GM12878 (cell line): Measurements from ENCODE around the gene DET1. TPM values are rescaled to one million over a fixed set of nuclear protein-coding genes. Genes with fewer than 3 reads are reported as not detected.
"Not testable (repeated sequence)": the region's sequence is repeated elsewhere in the genome, so short reads cannot be mapped to it uniquely, and the experiment has no call there.

Experiments used
- ATAC-seq: fragments of 200-7000 bp; cut with Tn5 transposase; 3 replicates; pipeline ENCODE4 v1.9.1; 2020; ENCODE audit warnings: mild to moderate bottlenecking, moderate library complexity
- BruUV-seq: library from RNA; stranded (reverse); fragments of 400-500 nt; replicated peaks from 2 replicates; lab custom pipeline; 2021; lab: Mats Ljungman, UMichigan
- CTCF ChIA-PET: fragments of 300-600 bp; sonication (Branson Sonifier 250); formaldehyde crosslinking; extraction: SDS; loops from one replicate; lab custom pipeline; 2021; ENCODE audit warnings: inconsistent platforms; lab: Yijun Ruan, JAX
- POLR2A ChIA-PET: fragments of 350-600 bp; formaldehyde crosslinking; extraction: SDS; loops from one replicate; lab custom pipeline; 2021; ENCODE audit warnings: inconsistent platforms; lab: Charles Lee
- RAD21 ChIA-PET: fragments of 300-600 bp; sonication (Branson Sonifier 250); formaldehyde crosslinking; loops from one replicate; lab custom pipeline; 2023; ENCODE audit warnings: antibody characterized with exemption; ENCODE audit not compliant: unreplicated experiment; lab: Charles Lee
- SMC1A ChIA-PET: fragments of 300-600 bp; sonication (Branson Sonifier 250); formaldehyde crosslinking; loops from one replicate; lab custom pipeline; 2023; ENCODE audit not compliant: unreplicated experiment, uncharacterized antibody; lab: Charles Lee
- DNase-seq: peaks from one replicate; pipeline ENCODE4 v3.0.0-alpha.2; 2011; ENCODE audit warnings: low read depth, low spot score
- FAIRE-seq: peaks from 3 replicates; lab custom pipeline; 2011; peaks lifted over from hg19 to GRCh38; lab: Jason Lieb, UNC
- H2AFZ ChIP-seq: 2 replicates; pipeline ENCODE4 v1.6.0; 2011; ENCODE audit warnings: low read depth, low read length, control low read depth; ENCODE audit not compliant: control insufficient read depth
- H3K27ac ChIP-seq: 2 replicates; pipeline ENCODE4 v1.5.1; 2011; ENCODE audit warnings: control low read depth; ENCODE audit not compliant: control insufficient read depth, insufficient read depth
- H3K27me3 ChIP-seq, 2 experiments: replicated peaks in 1 of 2; 2 replicates each; pipeline versions ENCODE4 v1.6.0 to v1.6.1; 2011; ENCODE audit warnings: low read length in 1 of 2; ENCODE audit not compliant: control insufficient read depth in 2 of 2, insufficient read depth in 2 of 2
- H3K36me3 ChIP-seq, 2 experiments: 2 replicates each; pipeline ENCODE4 v1.5.1; 2011; ENCODE audit warnings: low read length in 1 of 2; ENCODE audit not compliant: control insufficient read depth in 2 of 2, insufficient read depth in 2 of 2
- H3K4me1 ChIP-seq: 2 replicates; pipeline ENCODE4 v1.6.1; 2011; ENCODE audit warnings: mild to moderate bottlenecking, low read length, moderate library complexity, mixed read lengths; ENCODE audit not compliant: control insufficient read depth, insufficient read depth
- H3K4me2 ChIP-seq: 2 replicates; pipeline ENCODE4 v1.6.0; 2011; ENCODE audit warnings: control low read depth; ENCODE audit not compliant: control insufficient read depth, insufficient read depth
- H3K4me3 ChIP-seq: fragments of 200-600 bp; sonication (generic); 2 replicates; pipeline ENCODE4 v1.5.1; 2016
- H3K79me2 ChIP-seq: 2 replicates; pipeline ENCODE4 v1.6.0; 2011; ENCODE audit warnings: low read length; ENCODE audit not compliant: control insufficient read depth, insufficient read depth
- H3K9ac ChIP-seq: 2 replicates; pipeline ENCODE4 v1.8.0; 2011; ENCODE audit warnings: low read length, control low read depth, mixed read lengths; ENCODE audit not compliant: control insufficient read depth, insufficient read depth
- H3K9me3 ChIP-seq: replicated peaks from 3 replicates; pipeline ENCODE4 v1.5.1; 2011; ENCODE audit warnings: mild to moderate bottlenecking, low read length; ENCODE audit not compliant: control insufficient read depth, insufficient read depth
- H4K20me1 ChIP-seq: 2 replicates; pipeline ENCODE4 v1.6.0; 2011; ENCODE audit not compliant: control insufficient read depth, insufficient read depth
- CBX5 ChIP-seq: sonication (generic); IDR thresholded peaks from 2 replicates; pipeline ENCODE4 v1.6.1; 2016; ENCODE audit warnings: low read depth, moderate library complexity, mild to moderate bottlenecking, inconsistent platforms
- IKZF1 ChIP-seq: fragments of 450-650 bp; conservative IDR thresholded peaks from 2 replicates; pipeline ENCODE4 v1.6.1; 2017; ENCODE audit warnings: antibody characterized with exemption, mild to moderate bottlenecking
- RBBP5 ChIP-seq: fragments of 200-600 bp; sonication (generic); conservative IDR thresholded peaks from 2 replicates; pipeline ENCODE4 v1.6.1; 2016
- RELA ChIP-seq: fragments of 450-650 bp; IDR thresholded peaks from 2 replicates; pipeline ENCODE4 v1.8.0; 2014; ENCODE audit warnings: borderline replicate concordance; ENCODE audit not compliant: partially characterized antibody
- SIN3A ChIP-seq: IDR thresholded peaks from 2 replicates; pipeline ENCODE4 v1.6.1; 2012; ENCODE audit warnings: low read depth, low read length, improper control_type of control experiment
- SMC3 ChIP-seq: IDR thresholded peaks from 2 replicates; pipeline ENCODE4 v1.6.1; 2011; ENCODE audit warnings: low read length, improper control_type of control experiment, borderline replicate concordance
- WGBS: methylation state at CpG from one replicate; pipeline ENCODE4 v1.1.6; 2016; ENCODE audit warnings: low lambda C conversion rate; ENCODE audit not compliant: insufficient replicate concordance, insufficient coverage; ENCODE audit errors: missing lambda C conversion rate; 5-methylcytosine and 5-hydroxymethylcytosine counted together
- in situ Hi-C: fragments of 300-500 bp; cut with MboI; formaldehyde crosslinking; loops from 9 replicates; pipeline ENCODE4 v1.14.3; 2018; ENCODE audit warnings: mixed read lengths
- intact Hi-C: fragments of 100-400 bp; cut with micrococcal nuclease; formaldehyde crosslinking; loops from one replicate; pipeline ENCODE4 v1.14.2; 2022; ENCODE audit not compliant: unreplicated experiment
- polyA plus RNA-seq, 11 experiments: library from polyadenylated mRNA; depleted of rRNA in 4 of 11; unstranded in 6 of 11; stranded (reverse) in 5 of 11; fragments of >200 nt; fragmentation: Nextera tagmentation in 4 of 11; fragmentation: Illumina TruSeq in 1 of 11; extraction: Ambion mirVana in 4 of 11; extraction: Trizol in 1 of 11; gene quantifications; 1 replicate in 1 of 11; 2 replicates in 10 of 11; pipeline versions ENCODE4 v1.2.1 to v1.2.3, GENCODE V29; 2011 to 2016; ENCODE audit warnings: inconsistent platforms in 2 of 11, missing spikeins in 2 of 11, low read depth in 1 of 11
- total RNA-seq, 4 experiments: library from RNA; depleted of rRNA in 3 of 4; stranded (reverse); fragments of >200 nt in 3 of 4; fragmentation: Illumina TruSeq in 1 of 4; extraction: Trizol in 1 of 4; gene quantifications; 2 replicates each; pipeline versions ENCODE4 v1.2.1 to v1.2.3, GENCODE V29; 2013 to 2021
- TF ChIP-seq, protein P1 (sequence below): fragments of 450-650 bp; IDR thresholded peaks from 2 replicates; pipeline ENCODE4 v1.6.1; 2018; ENCODE audit warnings: mild to moderate bottlenecking, low read depth, moderate library complexity; ENCODE audit not compliant: partially characterized antibody
- TF ChIP-seq, protein P2 (sequence below): fragments of 450-650 bp; IDR thresholded peaks from 2 replicates; pipeline ENCODE4 v1.6.1; 2016; ENCODE audit warnings: mild to moderate bottlenecking
- TF ChIP-seq, protein P3 (sequence below): IDR thresholded peaks from 2 replicates; pipeline ENCODE4 v1.6.1; 2011; ENCODE audit warnings: borderline replicate concordance, low read depth, mild to moderate bottlenecking, moderate library complexity, mixed read lengths, low read length; ENCODE audit not compliant: insufficient read depth; ENCODE audit errors: extremely low read length
- TF ChIP-seq, protein P4 (sequence below): fragments of 450-650 bp; IDR thresholded peaks from 2 replicates; pipeline ENCODE4 v1.6.1; 2017; ENCODE audit warnings: low read depth, mild to moderate bottlenecking, moderate library complexity

The DET1 gene
- total and polyA plus RNA-seq, 10 of the 15 experiments (the other 5 are each of a cell fraction or from before 2014, with no cell fraction given) = 0.16 to 2.7 (median 1.4) TPM

DNA sequence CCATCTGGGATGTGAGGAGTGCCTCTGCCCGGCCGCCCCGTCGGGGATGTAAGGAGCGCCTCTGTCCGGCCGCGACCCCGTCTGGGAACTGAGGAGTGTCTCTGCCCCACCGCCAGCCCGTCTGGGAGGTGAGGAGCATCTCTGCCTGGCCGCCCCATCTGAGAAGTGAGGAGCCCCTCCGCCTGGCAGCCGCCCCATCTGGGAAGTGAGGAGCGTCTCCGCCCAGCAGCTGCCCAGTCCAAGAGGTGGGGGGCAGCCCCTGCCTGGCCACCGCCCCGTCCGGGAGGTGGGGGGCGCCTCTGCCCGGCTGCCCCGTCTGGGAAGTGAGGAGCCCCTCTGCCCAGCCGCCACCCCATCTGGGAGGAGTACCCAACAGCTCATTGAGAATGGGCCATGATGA is 22.4 kb downstream of the DET1 start:
- H3K27me3 ChIP-seq, H3K79me2 ChIP-seq, H4K20me1 ChIP-seq, intact Hi-C loops, H3K4me2 ChIP-seq, CTCF ChIA-PET, DNase-seq, H3K9ac ChIP-seq, FAIRE-seq, H3K27ac ChIP-seq, BruUV-seq, ATAC-seq, H3K9me3 ChIP-seq, SMC1A ChIA-PET, in situ Hi-C loops, H3K4me1 ChIP-seq, H2AFZ ChIP-seq, H3K36me3 ChIP-seq, POLR2A ChIA-PET, RAD21 ChIA-PET, H3K4me3 ChIP-seq: not testable (repeated sequence)
- 97% methylated on average over 15 of the region's 23 CpGs for WGBS

DNA sequence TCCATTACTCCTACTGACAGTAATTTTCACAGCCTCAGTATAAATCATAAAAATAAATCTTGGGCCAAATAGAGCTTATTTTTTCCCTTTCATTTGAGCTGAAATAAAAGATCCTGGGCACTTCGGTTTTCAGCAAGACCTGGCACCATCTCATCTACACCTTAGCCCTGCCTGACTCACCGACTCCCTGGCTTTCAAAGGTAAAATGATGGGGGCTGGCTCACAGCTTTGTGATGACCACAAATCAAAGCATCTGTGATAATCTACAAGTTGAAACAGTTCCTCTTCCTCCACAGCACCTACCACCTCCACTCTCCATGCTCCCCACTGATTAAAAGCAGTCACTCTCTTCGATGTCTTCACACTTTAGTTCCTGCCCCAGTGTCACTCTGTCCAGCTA is 27.6 kb downstream of the DET1 start:
- no peak for DNase-seq
- Histone ChIP-seq H3K27me3 (no peaks in the 10 kb centered on the region), H3K9ac (no peak overlapping the region), H2AFZ (no peak overlapping the region), H3K9me3 (no peaks in the 10 kb centered on the region), H3K27ac (no peak overlapping the region), H3K4me3 (no peak overlapping the region), H4K20me1 (no peaks in the 10 kb centered on the region), H3K79me2 (no peaks in the 10 kb centered on the region), H3K4me2 (no peak overlapping the region), H3K4me1 (no peaks in the 10 kb centered on the region), H3K36me3 (no peaks in the 10 kb centered on the region)
- no peak for FAIRE-seq
- 95% methylated on average over 3 of the region's 3 CpGs for WGBS
- ChIA-PET SMC1A (interaction anchor here (1.1 kb wide), 1 partner anchor 51 kb away, joined by 3 read pairs; the partner anchor contains the start of gene MRPS11), CTCF (interaction anchor here (1.0 to 3.0 kb wide), 2 partner anchors 9 to 25 kb away, joined by 3 to 8 read pairs; no protein-coding TSS in a partner anchor), RAD21 (no interaction called here), POLR2A (no interaction called here)
- BruUV-seq = no TSS peak
- no peak for ATAC-seq
- TF ChIP-seq SMC3 (no peak), IKZF1 (no peak), SIN3A (no peak), RELA (no peak), CBX5 (no peak), RBBP5 (no peak)
- TF ChIP-seq, protein P1, sequence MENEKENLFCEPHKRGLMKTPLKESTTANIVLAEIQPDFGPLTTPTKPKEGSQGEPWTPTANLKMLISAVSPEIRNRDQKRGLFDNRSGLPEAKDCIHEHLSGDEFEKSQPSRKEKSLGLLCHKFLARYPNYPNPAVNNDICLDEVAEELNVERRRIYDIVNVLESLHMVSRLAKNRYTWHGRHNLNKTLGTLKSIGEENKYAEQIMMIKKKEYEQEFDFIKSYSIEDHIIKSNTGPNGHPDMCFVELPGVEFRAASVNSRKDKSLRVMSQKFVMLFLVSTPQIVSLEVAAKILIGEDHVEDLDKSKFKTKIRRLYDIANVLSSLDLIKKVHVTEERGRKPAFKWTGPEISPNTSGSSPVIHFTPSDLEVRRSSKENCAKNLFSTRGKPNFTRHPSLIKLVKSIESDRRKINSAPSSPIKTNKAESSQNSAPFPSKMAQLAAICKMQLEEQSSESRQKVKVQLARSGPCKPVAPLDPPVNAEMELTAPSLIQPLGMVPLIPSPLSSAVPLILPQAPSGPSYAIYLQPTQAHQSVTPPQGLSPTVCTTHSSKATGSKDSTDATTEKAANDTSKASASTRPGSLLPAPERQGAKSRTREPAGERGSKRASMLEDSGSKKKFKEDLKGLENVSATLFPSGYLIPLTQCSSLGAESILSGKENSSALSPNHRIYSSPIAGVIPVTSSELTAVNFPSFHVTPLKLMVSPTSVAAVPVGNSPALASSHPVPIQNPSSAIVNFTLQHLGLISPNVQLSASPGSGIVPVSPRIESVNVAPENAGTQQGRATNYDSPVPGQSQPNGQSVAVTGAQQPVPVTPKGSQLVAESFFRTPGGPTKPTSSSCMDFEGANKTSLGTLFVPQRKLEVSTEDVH = no peak
- TF ChIP-seq, protein P2, sequence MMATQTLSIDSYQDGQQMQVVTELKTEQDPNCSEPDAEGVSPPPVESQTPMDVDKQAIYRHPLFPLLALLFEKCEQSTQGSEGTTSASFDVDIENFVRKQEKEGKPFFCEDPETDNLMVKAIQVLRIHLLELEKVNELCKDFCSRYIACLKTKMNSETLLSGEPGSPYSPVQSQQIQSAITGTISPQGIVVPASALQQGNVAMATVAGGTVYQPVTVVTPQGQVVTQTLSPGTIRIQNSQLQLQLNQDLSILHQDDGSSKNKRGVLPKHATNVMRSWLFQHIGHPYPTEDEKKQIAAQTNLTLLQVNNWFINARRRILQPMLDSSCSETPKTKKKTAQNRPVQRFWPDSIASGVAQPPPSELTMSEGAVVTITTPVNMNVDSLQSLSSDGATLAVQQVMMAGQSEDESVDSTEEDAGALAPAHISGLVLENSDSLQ = no peak
- TF ChIP-seq, protein P3, sequence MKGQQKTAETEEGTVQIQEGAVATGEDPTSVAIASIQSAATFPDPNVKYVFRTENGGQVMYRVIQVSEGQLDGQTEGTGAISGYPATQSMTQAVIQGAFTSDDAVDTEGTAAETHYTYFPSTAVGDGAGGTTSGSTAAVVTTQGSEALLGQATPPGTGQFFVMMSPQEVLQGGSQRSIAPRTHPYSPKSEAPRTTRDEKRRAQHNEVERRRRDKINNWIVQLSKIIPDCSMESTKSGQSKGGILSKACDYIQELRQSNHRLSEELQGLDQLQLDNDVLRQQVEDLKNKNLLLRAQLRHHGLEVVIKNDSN = no peak
- TF ChIP-seq, protein P4, sequence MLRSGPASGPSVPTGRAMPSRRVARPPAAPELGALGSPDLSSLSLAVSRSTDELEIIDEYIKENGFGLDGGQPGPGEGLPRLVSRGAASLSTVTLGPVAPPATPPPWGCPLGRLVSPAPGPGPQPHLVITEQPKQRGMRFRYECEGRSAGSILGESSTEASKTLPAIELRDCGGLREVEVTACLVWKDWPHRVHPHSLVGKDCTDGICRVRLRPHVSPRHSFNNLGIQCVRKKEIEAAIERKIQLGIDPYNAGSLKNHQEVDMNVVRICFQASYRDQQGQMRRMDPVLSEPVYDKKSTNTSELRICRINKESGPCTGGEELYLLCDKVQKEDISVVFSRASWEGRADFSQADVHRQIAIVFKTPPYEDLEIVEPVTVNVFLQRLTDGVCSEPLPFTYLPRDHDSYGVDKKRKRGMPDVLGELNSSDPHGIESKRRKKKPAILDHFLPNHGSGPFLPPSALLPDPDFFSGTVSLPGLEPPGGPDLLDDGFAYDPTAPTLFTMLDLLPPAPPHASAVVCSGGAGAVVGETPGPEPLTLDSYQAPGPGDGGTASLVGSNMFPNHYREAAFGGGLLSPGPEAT = no peak
- intact Hi-C loops (no loop called here), in situ Hi-C loops (no loop called here)
